Measurements from ENCODE around the gene ACTR3.

Gene ACTR3

DNA sequence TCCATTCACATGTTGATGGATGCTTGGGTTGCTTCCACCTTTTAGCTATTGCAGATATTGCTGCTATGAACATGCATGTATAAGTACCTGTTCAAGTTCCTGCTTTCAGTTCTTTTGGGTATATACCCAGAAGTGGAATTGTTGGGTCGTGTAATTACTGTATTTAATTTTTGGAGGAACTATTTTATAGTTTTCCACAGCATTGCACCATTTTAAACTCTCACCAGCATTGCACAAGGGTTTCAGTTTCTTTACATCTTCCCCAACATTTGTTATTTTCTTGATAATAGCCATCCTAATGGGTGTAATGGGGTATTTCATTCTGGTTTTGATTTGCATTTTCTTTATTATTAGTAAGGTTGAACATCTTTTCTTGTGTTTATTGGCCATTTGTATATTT is 16.0 kb downstream of the ACTR3 start:
- no peak overlapping the region for H3K4me3 Mint-ChIP-seq
- H3K36me3 Mint-ChIP-seq (ENCODE audit: low read depth): peaks cover 60% of the 10 kb centered on the region
- H3K9me3 Mint-ChIP-seq: peaks cover 30% of the 10 kb centered on the region
- TF ChIP-seq, protein P1, sequence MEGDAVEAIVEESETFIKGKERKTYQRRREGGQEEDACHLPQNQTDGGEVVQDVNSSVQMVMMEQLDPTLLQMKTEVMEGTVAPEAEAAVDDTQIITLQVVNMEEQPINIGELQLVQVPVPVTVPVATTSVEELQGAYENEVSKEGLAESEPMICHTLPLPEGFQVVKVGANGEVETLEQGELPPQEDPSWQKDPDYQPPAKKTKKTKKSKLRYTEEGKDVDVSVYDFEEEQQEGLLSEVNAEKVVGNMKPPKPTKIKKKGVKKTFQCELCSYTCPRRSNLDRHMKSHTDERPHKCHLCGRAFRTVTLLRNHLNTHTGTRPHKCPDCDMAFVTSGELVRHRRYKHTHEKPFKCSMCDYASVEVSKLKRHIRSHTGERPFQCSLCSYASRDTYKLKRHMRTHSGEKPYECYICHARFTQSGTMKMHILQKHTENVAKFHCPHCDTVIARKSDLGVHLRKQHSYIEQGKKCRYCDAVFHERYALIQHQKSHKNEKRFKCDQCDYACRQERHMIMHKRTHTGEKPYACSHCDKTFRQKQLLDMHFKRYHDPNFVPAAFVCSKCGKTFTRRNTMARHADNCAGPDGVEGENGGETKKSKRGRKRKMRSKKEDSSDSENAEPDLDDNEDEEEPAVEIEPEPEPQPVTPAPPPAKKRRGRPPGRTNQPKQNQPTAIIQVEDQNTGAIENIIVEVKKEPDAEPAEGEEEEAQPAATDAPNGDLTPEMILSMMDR (IDR thresholded peaks at IDR 0.05): no peak
- H3K27ac Mint-ChIP-seq: no peak overlapping the region
- H3K27me3 Mint-ChIP-seq (ENCODE audit: low read depth, poor library complexity): no peaks in the 10 kb centered on the region
- DNase-seq: no peak
- H3K4me1 Mint-ChIP-seq: no peaks in the 10 kb centered on the region

GRCh38 chr2:113906647-113907046 is 16.8 kb downstream of the ACTR3 start:
- Mint-ChIP-seq H3K4me1 (no peaks in the 10 kb centered on the region), H3K9me3 (peaks cover 32% of the 10 kb centered on the region), H3K36me3 (ENCODE audit: low read depth) (peaks cover 63% of the 10 kb centered on the region), H3K27ac (no peak overlapping the region), H3K27me3 (ENCODE audit: low read depth, poor library complexity) (no peaks in the 10 kb centered on the region), H3K4me3 (no peak overlapping the region)
- TF ChIP-seq, protein P1 (IDR thresholded peaks at IDR 0.05): no peak
- DNase-seq: no peak

- Mint-ChIP-seq H3K27me3 (ENCODE audit: low read depth, poor library complexity) (no peaks in the 10 kb centered on the region), H3K4me3 (no peak overlapping the region), H3K4me1 (no peaks in the 10 kb centered on the region), H3K27ac (no peak overlapping the region), H3K9me3 (peaks cover 32% of the 10 kb centered on the region), H3K36me3 (ENCODE audit: low read depth) (peaks cover 63% of the 10 kb centered on the region)
- DNase-seq: no peak
- TF ChIP-seq, protein P1 (IDR thresholded peaks at IDR 0.05): no peak
Measured at GRCh38 chr2:113907297-113907696, 17.4 kb downstream of the ACTR3 start.

GRCh38 chr2:113910110-113910717 is 20.3 kb downstream of the ACTR3 start:
- H3K4me1 Mint-ChIP-seq: no peaks in the 10 kb centered on the region
- peaks cover 63% of the 10 kb centered on the region for H3K36me3 Mint-ChIP-seq (ENCODE audit: low read depth)
- peak overlapping the region; percentile 7 for H3K27ac Mint-ChIP-seq
- no peak overlapping the region for H3K4me3 Mint-ChIP-seq
- TF ChIP-seq, protein P1 (IDR thresholded peaks at IDR 0.05): no peak
- H3K27me3 Mint-ChIP-seq (ENCODE audit: low read depth, poor library complexity): no peaks in the 10 kb centered on the region
- no peak for DNase-seq
- H3K9me3 Mint-ChIP-seq: peaks cover 26% of the 10 kb centered on the region

GRCh38 chr2:113910967-113911678 is 21.2 kb downstream of the ACTR3 start:
- no peaks in the 10 kb centered on the region for H3K27me3 Mint-ChIP-seq (ENCODE audit: low read depth, poor library complexity)
- H3K36me3 Mint-ChIP-seq (ENCODE audit: low read depth): peaks cover 59% of the 10 kb centered on the region
- no peaks in the 10 kb centered on the region for H3K4me1 Mint-ChIP-seq
- H3K9me3 Mint-ChIP-seq: peaks cover 17% of the 10 kb centered on the region
- TF ChIP-seq, protein P1 (IDR thresholded peaks at IDR 0.05): no peak
- H3K27ac Mint-ChIP-seq: peak overlapping the region; percentile 7
- no peak overlapping the region for H3K4me3 Mint-ChIP-seq
- DNase-seq: no peak
